Thyroid gland (tissue), 4 donors: ENCODE measurements around the gene CDH23. TPM values are rescaled to one million over a fixed set of nuclear protein-coding genes. Genes with fewer than 3 reads are reported as not detected.

ENCODE experiments used
- DNase-seq, 2 donors: peaks; one replicate each; pipeline ENCODE4 v3.0.0-alpha.2; 2019
- H3K27ac ChIP-seq, 3 donors: fragments of 200-600 bp; sonication (generic); 1 replicate in 2 of 3; 2 replicates in 1 of 3; pipeline ENCODE4 v1.5.1; 2016 to 2019; ENCODE audit warnings: mild to moderate bottlenecking in 1 of 3, moderate library complexity in 1 of 3
- H3K27me3 ChIP-seq: fragments of 200-600 bp; sonication (generic); one replicate; pipeline ENCODE4 v1.5.1; 2019
- H3K36me3 ChIP-seq, 2 donors: fragments of 200-600 bp; sonication (generic); one replicate each; pipeline ENCODE4 v1.5.1; 2016 to 2019
- H3K4me1 ChIP-seq, 2 donors: fragments of 200-600 bp; sonication (generic); one replicate each; pipeline ENCODE4 v1.5.1; 2017 to 2019
- H3K4me3 ChIP-seq, 3 donors: fragments of 200-600 bp; sonication (generic); replicated peaks in 1 of 3; 1 replicate in 2 of 3; 2 replicates in 1 of 3; pipeline ENCODE4 v1.5.1; 2016; ENCODE audit warnings: mild to moderate bottlenecking in 1 of 3
- H3K9me3 ChIP-seq: fragments of 200-600 bp; sonication (generic); one replicate; pipeline ENCODE4 v1.5.1; 2017
- CTCF ChIP-seq, 6 experiments: fragments of 200-600 bp in 3 of 6; fragments of 450-650 bp in 3 of 6; sonication (generic) in 3 of 6; IDR thresholded peaks; one replicate each; pipeline ENCODE4 v1.5.1; 2016 to 2019; ENCODE audit warnings: antibody characterized with exemption in 6 of 6, mild to moderate bottlenecking in 2 of 6, inconsistent platforms in 1 of 6, moderate library complexity in 1 of 6
- POLR2A ChIP-seq, 2 donors: fragments of 450-650 bp; IDR thresholded peaks; one replicate each; pipeline ENCODE4 v1.6.1; 2017; ENCODE audit warnings: antibody characterized with exemption in 2 of 2, mild to moderate bottlenecking in 2 of 2, moderate library complexity in 1 of 2
- WGBS, 2 donors: methylation state at CpG; one replicate each; pipeline ENCODE4 v1.1.5; 2017; 5-methylcytosine and 5-hydroxymethylcytosine counted together
- intact Hi-C: fragments of 100-400 bp; cut with DNase I; formaldehyde crosslinking; loops from one replicate; pipeline ENCODE4 v1.15.1; 2023
- total RNA-seq, 4 donors: library from RNA; depleted of rRNA; stranded (reverse); fragments of >200 nt; gene quantifications; one replicate each; pipeline ENCODE4 v1.2.3, GENCODE V29; 2016

The CDH23 gene
- total RNA-seq, 4 donors from 2014 or later, result 3.0 to 4.2 (median 3.9) TPM

GRCh38 chr10:71757399-71757922 lies 360.7 kb downstream of the CDH23 start:
- Histone ChIP-seq H3K27me3 (no peaks in the 10 kb centered on the region), H3K9me3 (no peaks in the 10 kb centered on the region), H3K4me1 (peaks cover 11 to 21% of the 10 kb centered on the region in 2 donors), H3K36me3 (peaks cover 5 to 6% of the 10 kb centered on the region in 2 donors), H3K4me3 (no peak overlapping the region), H3K27ac (peak overlapping the region in 1 of 3 donors; percentile 17)
- TF ChIP-seq CTCF (IDR thresholded peaks at IDR 0.05) (no peak), POLR2A (IDR thresholded peaks at IDR 0.05) (no peak)
- no peak for DNase-seq
- intact Hi-C loops, result no loop called here
- WGBS, 2 donors, result 86 to 89% methylated on average over 7 to 9 of the region's 11 CpGs

GRCh38 chr10:71761105-71761511 lies 364.4 kb downstream of the CDH23 start:
- Histone ChIP-seq H3K4me1 (peaks cover 0 to 34% of the 10 kb centered on the region in 2 donors), H3K36me3 (peaks cover 5 to 6% of the 10 kb centered on the region in 2 donors), H3K9me3 (no peaks in the 10 kb centered on the region), H3K27me3 (no peaks in the 10 kb centered on the region), H3K4me3 (no peak overlapping the region), H3K27ac (no peak overlapping the region)
- DNase-seq, result no peak
- intact Hi-C loops, result no loop called here
- 93 to 100% methylated on average over 3 of the region's 3 CpGs for WGBS, 2 donors
- TF ChIP-seq POLR2A (IDR thresholded peaks at IDR 0.05) (no peak), CTCF (IDR thresholded peaks at IDR 0.05) (no peak)

- Histone ChIP-seq H3K27ac (no peak overlapping the region), H3K4me3 (no peak overlapping the region), H3K36me3 (peaks cover 5 to 6% of the 10 kb centered on the region in 2 donors), H3K27me3 (no peaks in the 10 kb centered on the region), H3K4me1 (peaks cover 4 to 39% of the 10 kb centered on the region in 2 donors), H3K9me3 (no peaks in the 10 kb centered on the region)
- TF ChIP-seq POLR2A (IDR thresholded peaks at IDR 0.05), result no peak
- no peak for TF ChIP-seq CTCF (IDR thresholded peaks at IDR 0.05)
- WGBS, 2 donors, result 93 to 97% methylated on average over 14 to 25 of the region's 26 CpGs
- intact Hi-C loops, result no loop called here
- no peak for DNase-seq
Observed at GRCh38 chr10:71761541-71762113, 364.9 kb downstream of the CDH23 start.

- H3K27me3 ChIP-seq, result no peaks in the 10 kb centered on the region
- peaks cover 5 to 6% of the 10 kb centered on the region in 2 donors for H3K36me3 ChIP-seq
- no peak overlapping the region for H3K4me3 ChIP-seq
- peaks cover 4 to 46% of the 10 kb centered on the region in 2 donors for H3K4me1 ChIP-seq
- no peaks in the 10 kb centered on the region for H3K9me3 ChIP-seq
- DNase-seq, result no peak
- TF ChIP-seq POLR2A (IDR thresholded peaks at IDR 0.05) (no peak), CTCF (IDR thresholded peaks at IDR 0.05) (no peak)
- WGBS, 2 donors, result 88 to 96% methylated on average over 4 to 5 of the region's 5 CpGs
- intact Hi-C loops, result no loop called here
- no peak overlapping the region for H3K27ac ChIP-seq
Observed at GRCh38 chr10:71762324-71762723, 365.6 kb downstream of the CDH23 start.

- WGBS, 2 donors, result 62 to 67% methylated on average over 11 of the region's 11 CpGs
- TF ChIP-seq POLR2A (IDR thresholded peaks at IDR 0.05), result no peak
- TF ChIP-seq CTCF (IDR thresholded peaks at IDR 0.05), result no peak
- no peak overlapping the region for H3K4me3 ChIP-seq
- no peaks in the 10 kb centered on the region for H3K27me3 ChIP-seq
- H3K36me3 ChIP-seq, result peaks cover 5 to 6% of the 10 kb centered on the region in 2 donors
- H3K9me3 ChIP-seq, result no peaks in the 10 kb centered on the region
- H3K27ac ChIP-seq, result no peak overlapping the region
- no peak for DNase-seq
- H3K4me1 ChIP-seq, result peaks cover 6 to 58% of the 10 kb centered on the region in 2 donors
- intact Hi-C loops, result no loop called here
Observed at GRCh38 chr10:71763352-71764127, 366.8 kb downstream of the CDH23 start.
